ENCODE results near the gene SLC7A1.

The SLC7A1 gene

GRCh38 chr13:29621841-29622240 is 26.4 kb upstream of the SLC7A1 start:
- no CpG with 5 or more reads among the region's 7 CpGs for WGBS, 2 donors (ENCODE audit: extremely low coverage in 2 of 2, insufficient read length in 2 of 2, insufficient replicate concordance in 1 of 2)
- DNase-seq (ENCODE audit: low spot score): no peak
- no peaks in the 10 kb centered on the region for H3K27me3 ChIP-seq (ENCODE audit: control insufficient read depth in 3 of 3, insufficient read depth in 3 of 3, low read depth in 1 of 3, low read length in 3 of 3)
- no peak overlapping the region for H2BK120ac ChIP-seq (ENCODE audit: low read depth, low read length)
- H2BK15ac ChIP-seq (ENCODE audit: low read length): no peak overlapping the region
- no peak overlapping the region for H4K8ac ChIP-seq (ENCODE audit: low read depth, low read length)
- no peaks in the 10 kb centered on the region for H3K79me1 ChIP-seq (ENCODE audit: low read depth, low read length)
- no peak overlapping the region for H3K18ac ChIP-seq (ENCODE audit: low read length)
- no peak overlapping the region for H3K4me2 ChIP-seq (ENCODE audit: insufficient read depth, low read length, poor library complexity, severe bottlenecking)
- no peak overlapping the region for H2AFZ ChIP-seq (ENCODE audit: low read length)
- H3K36me3 ChIP-seq (replicated peaks in 1 of 2; ENCODE audit: control insufficient read depth in 2 of 2, insufficient read depth in 2 of 2, low read length in 2 of 2): no peaks in the 10 kb centered on the region
- no peak overlapping the region for H3K27ac ChIP-seq (replicated peaks; ENCODE audit: low read length)
- H3K4me1 ChIP-seq (ENCODE audit: control insufficient read depth in 2 of 2, insufficient read depth in 1 of 2, low read depth in 1 of 2, low read length in 2 of 2): no peaks in the 10 kb centered on the region
- no peak overlapping the region for H4K91ac ChIP-seq (ENCODE audit: low read depth, low read length, poor library complexity)
- no peak overlapping the region for H3K14ac ChIP-seq (ENCODE audit: low read length)
- no peaks in the 10 kb centered on the region for H3K9me3 ChIP-seq (replicated peaks in 1 of 2; ENCODE audit: control insufficient read depth in 2 of 2, insufficient read depth in 1 of 2, low read depth in 1 of 2, low read length in 2 of 2)
- H3K9ac ChIP-seq (ENCODE audit: low read depth, low read length, poor library complexity): no peak overlapping the region
- H2BK12ac ChIP-seq (ENCODE audit: low read length): no peak overlapping the region
- no peak overlapping the region for H3K23ac ChIP-seq (ENCODE audit: low read depth, low read length, poor library complexity)
- H3K4me3 ChIP-seq (ENCODE audit: low read length in 2 of 2): no peak overlapping the region
- H2AK5ac ChIP-seq (ENCODE audit: low read depth, low read length): no peak overlapping the region
- H2BK5ac ChIP-seq (ENCODE audit: low read length): no peak overlapping the region
- H3K4ac ChIP-seq (ENCODE audit: low read length): no peak overlapping the region

GRCh38 chr13:29621051-29621800 is 25.7 kb upstream of the SLC7A1 start:
- Histone ChIP-seq H3K36me3 (replicated peaks in 1 of 2; ENCODE audit: control insufficient read depth in 2 of 2, insufficient read depth in 2 of 2, low read length in 2 of 2) (no peaks in the 10 kb centered on the region), H4K91ac (ENCODE audit: low read depth, low read length, poor library complexity) (no peak overlapping the region), H2BK5ac (ENCODE audit: low read length) (no peak overlapping the region), H2BK12ac (ENCODE audit: low read length) (no peak overlapping the region), H3K4me2 (ENCODE audit: insufficient read depth, low read length, poor library complexity, severe bottlenecking) (no peak overlapping the region), H3K9ac (ENCODE audit: low read depth, low read length, poor library complexity) (no peak overlapping the region), H3K27me3 (ENCODE audit: control insufficient read depth in 3 of 3, insufficient read depth in 3 of 3, low read depth in 1 of 3, low read length in 3 of 3) (no peaks in the 10 kb centered on the region), H2AK5ac (ENCODE audit: low read depth, low read length) (no peak overlapping the region), H3K79me1 (ENCODE audit: low read depth, low read length) (no peaks in the 10 kb centered on the region), H3K4ac (ENCODE audit: low read length) (no peak overlapping the region), H2AFZ (ENCODE audit: low read length) (no peak overlapping the region), H2BK15ac (ENCODE audit: low read length) (no peak overlapping the region), H3K27ac (replicated peaks; ENCODE audit: low read length) (no peak overlapping the region), H3K14ac (ENCODE audit: low read length) (no peak overlapping the region), H2BK120ac (ENCODE audit: low read depth, low read length) (no peak overlapping the region), H3K4me1 (ENCODE audit: control insufficient read depth in 2 of 2, insufficient read depth in 1 of 2, low read depth in 1 of 2, low read length in 2 of 2) (no peaks in the 10 kb centered on the region), H3K4me3 (ENCODE audit: low read length in 2 of 2) (no peak overlapping the region), H3K9me3 (replicated peaks in 1 of 2; ENCODE audit: control insufficient read depth in 2 of 2, insufficient read depth in 1 of 2, low read depth in 1 of 2, low read length in 2 of 2) (no peaks in the 10 kb centered on the region), H3K23ac (ENCODE audit: low read depth, low read length, poor library complexity) (no peak overlapping the region), H3K18ac (ENCODE audit: low read length) (no peak overlapping the region), H4K8ac (ENCODE audit: low read depth, low read length) (no peak overlapping the region)
- no CpG with 5 or more reads among the region's 4 CpGs for WGBS, 2 donors (ENCODE audit: extremely low coverage in 2 of 2, insufficient read length in 2 of 2, insufficient replicate concordance in 1 of 2)
- DNase-seq (ENCODE audit: low spot score): no peak

- no peak overlapping the region for H3K4me2 ChIP-seq (ENCODE audit: insufficient read depth, low read length, poor library complexity, severe bottlenecking)
- no peaks in the 10 kb centered on the region for H3K9me3 ChIP-seq (replicated peaks in 1 of 2; ENCODE audit: control insufficient read depth in 2 of 2, insufficient read depth in 1 of 2, low read depth in 1 of 2, low read length in 2 of 2)
- H3K4ac ChIP-seq (ENCODE audit: low read length): no peak overlapping the region
- H2AFZ ChIP-seq (ENCODE audit: low read length): no peak overlapping the region
- H3K9ac ChIP-seq (ENCODE audit: low read depth, low read length, poor library complexity): no peak overlapping the region
- no peak overlapping the region for H3K14ac ChIP-seq (ENCODE audit: low read length)
- H3K4me3 ChIP-seq (ENCODE audit: low read length in 2 of 2): no peak overlapping the region
- no peaks in the 10 kb centered on the region for H3K27me3 ChIP-seq (ENCODE audit: control insufficient read depth in 3 of 3, insufficient read depth in 3 of 3, low read depth in 1 of 3, low read length in 3 of 3)
- no peaks in the 10 kb centered on the region for H3K4me1 ChIP-seq (ENCODE audit: control insufficient read depth in 2 of 2, insufficient read depth in 1 of 2, low read depth in 1 of 2, low read length in 2 of 2)
- H2BK5ac ChIP-seq (ENCODE audit: low read length): no peak overlapping the region
- no peak for DNase-seq (ENCODE audit: low spot score)
- no peak overlapping the region for H2BK120ac ChIP-seq (ENCODE audit: low read depth, low read length)
- H2AK5ac ChIP-seq (ENCODE audit: low read depth, low read length): no peak overlapping the region
- no peak overlapping the region for H4K8ac ChIP-seq (ENCODE audit: low read depth, low read length)
- no peaks in the 10 kb centered on the region for H3K79me1 ChIP-seq (ENCODE audit: low read depth, low read length)
- no peak overlapping the region for H3K18ac ChIP-seq (ENCODE audit: low read length)
- H2BK15ac ChIP-seq (ENCODE audit: low read length): no peak overlapping the region
- no peak overlapping the region for H4K91ac ChIP-seq (ENCODE audit: low read depth, low read length, poor library complexity)
- no peaks in the 10 kb centered on the region for H3K36me3 ChIP-seq (replicated peaks in 1 of 2; ENCODE audit: control insufficient read depth in 2 of 2, insufficient read depth in 2 of 2, low read length in 2 of 2)
- no peak overlapping the region for H3K27ac ChIP-seq (replicated peaks; ENCODE audit: low read length)
- H3K23ac ChIP-seq (ENCODE audit: low read depth, low read length, poor library complexity): no peak overlapping the region
- no peak overlapping the region for H2BK12ac ChIP-seq (ENCODE audit: low read length)
These were observed 24.5 kb upstream of the SLC7A1 start for GRCh38 chr13:29619995-29620394.

- H4K8ac ChIP-seq (ENCODE audit: low read depth, low read length): no peak overlapping the region
- H3K14ac ChIP-seq (ENCODE audit: low read length): no peak overlapping the region
- H4K91ac ChIP-seq (ENCODE audit: low read depth, low read length, poor library complexity): no peak overlapping the region
- H3K18ac ChIP-seq (ENCODE audit: low read length): no peak overlapping the region
- no peak overlapping the region for H2BK12ac ChIP-seq (ENCODE audit: low read length)
- no peaks in the 10 kb centered on the region for H3K9me3 ChIP-seq (replicated peaks in 1 of 2; ENCODE audit: control insufficient read depth in 2 of 2, insufficient read depth in 1 of 2, low read depth in 1 of 2, low read length in 2 of 2)
- no peak overlapping the region for H2AK5ac ChIP-seq (ENCODE audit: low read depth, low read length)
- no peaks in the 10 kb centered on the region for H3K4me1 ChIP-seq (ENCODE audit: control insufficient read depth in 2 of 2, insufficient read depth in 1 of 2, low read depth in 1 of 2, low read length in 2 of 2)
- H2BK5ac ChIP-seq (ENCODE audit: low read length): no peak overlapping the region
- no peak overlapping the region for H2BK15ac ChIP-seq (ENCODE audit: low read length)
- H3K4me3 ChIP-seq (ENCODE audit: low read length in 2 of 2): no peak overlapping the region
- no peaks in the 10 kb centered on the region for H3K79me1 ChIP-seq (ENCODE audit: low read depth, low read length)
- H2AFZ ChIP-seq (ENCODE audit: low read length): no peak overlapping the region
- WGBS, 2 donors (ENCODE audit: extremely low coverage in 2 of 2, insufficient read length in 2 of 2, insufficient replicate concordance in 1 of 2): no CpG with 5 or more reads among the region's 3 CpGs
- peaks cover 0 to 6% (median 0%) of the 10 kb centered on the region in 3 experiments for H3K27me3 ChIP-seq (ENCODE audit: control insufficient read depth in 3 of 3, insufficient read depth in 3 of 3, low read depth in 1 of 3, low read length in 3 of 3)
- H3K4me2 ChIP-seq (ENCODE audit: insufficient read depth, low read length, poor library complexity, severe bottlenecking): no peak overlapping the region
- H3K27ac ChIP-seq (replicated peaks; ENCODE audit: low read length): no peak overlapping the region
- H3K23ac ChIP-seq (ENCODE audit: low read depth, low read length, poor library complexity): no peak overlapping the region
- no peak overlapping the region for H3K4ac ChIP-seq (ENCODE audit: low read length)
- no peak for DNase-seq (ENCODE audit: low spot score)
- H3K9ac ChIP-seq (ENCODE audit: low read depth, low read length, poor library complexity): no peak overlapping the region
- no peak overlapping the region for H2BK120ac ChIP-seq (ENCODE audit: low read depth, low read length)
- no peaks in the 10 kb centered on the region for H3K36me3 ChIP-seq (replicated peaks in 1 of 2; ENCODE audit: control insufficient read depth in 2 of 2, insufficient read depth in 2 of 2, low read length in 2 of 2)
These were observed 17.6 kb upstream of the SLC7A1 start for GRCh38 chr13:29613101-29613500.
